ENCODE data around the gene CDKN2B-AS1.

Gene CDKN2B-AS1

DNA sequence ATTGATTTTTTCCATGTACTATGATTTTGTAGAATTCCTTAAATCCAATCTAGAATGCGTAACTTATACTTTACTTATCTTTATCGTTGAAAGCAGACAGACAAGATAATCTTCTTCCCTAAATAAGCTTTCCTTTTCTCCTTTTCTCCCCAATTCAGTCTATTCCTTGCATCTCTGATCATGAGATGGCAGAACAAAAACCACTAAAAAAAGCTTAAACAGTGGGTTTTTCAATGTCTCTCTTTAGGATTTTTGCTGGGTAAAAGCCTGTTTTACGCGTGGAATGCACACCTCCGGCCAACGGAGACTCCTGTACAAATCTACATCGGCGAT is 13.8 kb downstream of the CDKN2B-AS1 start:
- no peak for DNase-seq

DNA sequence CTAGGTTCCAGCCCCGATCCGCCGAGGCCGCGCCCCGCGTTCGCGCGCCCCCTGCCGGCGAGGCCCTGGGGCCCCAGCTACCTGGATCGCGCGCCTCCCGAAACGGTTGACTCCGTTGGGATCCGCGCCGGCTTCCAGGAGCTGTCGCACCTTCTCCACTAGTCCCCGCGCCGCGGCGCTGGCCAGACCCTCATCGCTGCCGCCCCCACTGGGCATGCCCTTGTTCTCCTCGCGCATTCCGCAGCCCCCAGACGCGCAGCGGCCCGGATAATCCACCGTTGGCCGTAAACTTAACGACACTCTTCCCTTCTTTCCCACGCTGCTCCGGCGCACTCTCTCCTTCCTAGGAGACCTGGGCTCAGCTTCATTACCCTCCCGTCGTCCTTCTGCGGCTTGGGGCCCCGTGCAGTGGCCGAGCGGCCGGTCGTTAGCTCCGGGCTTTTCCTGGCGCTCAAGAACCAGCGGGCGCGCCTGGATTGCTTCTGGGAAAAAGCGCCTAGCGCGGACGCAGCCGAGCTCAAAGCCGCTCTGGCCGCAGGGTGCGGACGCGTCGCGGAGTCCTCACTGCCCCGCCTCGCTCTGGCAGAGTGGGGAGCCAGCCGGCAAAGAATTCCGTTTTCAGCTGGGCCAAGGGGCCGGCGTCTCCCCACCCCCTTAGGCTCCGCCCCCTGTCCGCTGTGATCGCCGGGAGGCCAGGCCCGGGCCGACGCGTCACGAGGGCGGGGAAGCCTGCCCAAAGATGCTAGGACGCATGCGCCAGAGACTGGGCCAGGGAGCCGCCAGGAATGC is 14.3 kb downstream of the CDKN2B-AS1 start, which contains the start of gene CDKN2B:
TSS of gene CDKN2B (minus strand) at position 589 of the 789 bp plus-strand sequence. CDS start at position 237, 352 bp downstream.
- peak in 1 of 3 experiments; percentile 96 for DNase-seq

DNA sequence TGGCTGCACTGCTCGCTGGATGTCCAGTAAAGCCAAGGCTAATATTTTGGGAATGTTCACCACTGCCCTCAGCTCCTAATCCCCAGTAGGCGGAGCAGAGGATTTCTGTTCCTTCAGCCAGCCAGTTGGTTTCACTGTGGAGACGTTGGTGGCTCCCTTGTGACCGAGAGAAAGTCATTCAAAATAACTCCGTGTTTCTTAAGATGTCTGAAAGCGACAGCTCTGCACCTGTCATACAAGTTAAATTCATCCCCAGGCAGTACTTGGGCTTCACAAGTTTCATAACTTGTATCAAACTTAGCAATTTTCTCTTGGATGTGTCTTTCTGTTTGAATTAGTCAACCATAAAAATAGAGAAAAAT is 14.9 kb downstream of the CDKN2B-AS1 start:
- DNase-seq, result no peak

DNA sequence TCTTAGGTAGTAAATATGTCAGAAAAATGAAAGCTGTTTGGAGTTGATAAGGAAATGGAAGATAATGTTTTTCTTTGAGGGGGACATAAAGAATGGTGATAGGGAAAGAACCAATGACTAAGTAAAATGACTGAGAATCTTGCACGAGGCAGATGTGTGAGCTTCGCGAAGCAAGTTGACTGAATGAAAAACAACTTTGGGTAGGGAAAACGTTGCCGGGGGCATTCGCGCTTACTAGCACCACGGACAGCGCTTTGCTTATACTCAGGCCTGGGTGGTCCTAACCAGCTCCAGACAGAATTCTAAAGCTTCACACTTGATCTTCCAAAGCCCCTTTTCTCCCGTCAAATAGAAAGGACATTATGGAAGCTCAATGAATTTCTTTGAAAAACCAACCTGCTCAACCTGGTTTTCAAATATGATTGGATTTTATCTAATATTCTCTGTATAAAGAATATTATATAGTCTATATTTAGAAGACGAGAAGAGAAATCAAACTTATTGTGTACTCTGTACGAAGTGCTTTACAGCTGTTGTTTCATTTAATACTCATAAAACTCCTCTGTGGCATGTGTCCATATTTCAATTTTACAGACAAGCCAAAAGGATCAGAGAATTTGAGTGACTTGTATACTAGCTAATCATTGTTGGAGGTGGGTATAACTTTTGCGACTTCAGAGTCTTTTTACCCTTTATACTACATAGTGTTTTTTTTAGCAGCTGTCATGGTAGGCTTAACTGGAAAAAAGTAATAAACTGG is 16.5 kb downstream of the CDKN2B-AS1 start:
- no peak for DNase-seq

DNA sequence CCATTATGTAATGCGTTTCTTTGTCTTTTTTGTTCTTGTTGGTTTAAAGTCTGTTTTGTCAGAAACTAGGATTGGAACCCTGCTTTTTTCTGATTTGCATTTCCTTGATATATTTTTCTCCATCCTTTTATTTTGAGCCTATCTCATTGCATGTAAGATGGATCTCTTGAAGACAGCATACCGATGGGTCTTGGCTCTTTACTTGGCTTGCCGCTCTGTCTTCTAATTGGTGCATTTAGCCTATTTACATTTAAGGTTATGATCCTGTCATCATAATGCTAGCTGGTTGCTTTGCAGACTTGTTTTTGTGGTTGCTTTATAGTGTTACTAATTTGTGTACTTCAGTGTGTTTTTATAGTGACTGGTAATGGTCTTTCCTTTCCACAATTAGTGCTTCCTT is 27.8 kb downstream of the CDKN2B-AS1 start:
- no peak for DNase-seq

DNA sequence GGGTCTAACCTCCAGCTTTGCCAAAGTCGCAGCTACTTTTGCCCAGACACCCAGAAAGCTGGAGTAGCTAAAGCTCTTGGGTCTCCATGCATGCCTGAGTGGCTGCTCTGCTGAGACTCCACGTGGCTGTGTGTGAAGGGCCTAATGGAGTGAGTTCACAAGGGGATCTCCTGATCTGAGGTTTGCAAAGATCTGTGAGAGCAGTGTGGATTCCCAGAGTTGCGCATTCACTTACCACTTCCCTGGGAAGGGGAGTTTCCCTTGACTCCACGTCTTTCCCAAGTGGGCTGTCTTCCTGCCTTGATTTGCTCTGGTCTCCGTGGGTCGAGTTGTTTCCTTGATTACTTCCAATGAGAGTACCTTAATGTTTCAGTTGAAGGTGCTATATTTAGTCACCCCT is 32.1 kb downstream of the CDKN2B-AS1 start:
- no peak for DNase-seq

DNA sequence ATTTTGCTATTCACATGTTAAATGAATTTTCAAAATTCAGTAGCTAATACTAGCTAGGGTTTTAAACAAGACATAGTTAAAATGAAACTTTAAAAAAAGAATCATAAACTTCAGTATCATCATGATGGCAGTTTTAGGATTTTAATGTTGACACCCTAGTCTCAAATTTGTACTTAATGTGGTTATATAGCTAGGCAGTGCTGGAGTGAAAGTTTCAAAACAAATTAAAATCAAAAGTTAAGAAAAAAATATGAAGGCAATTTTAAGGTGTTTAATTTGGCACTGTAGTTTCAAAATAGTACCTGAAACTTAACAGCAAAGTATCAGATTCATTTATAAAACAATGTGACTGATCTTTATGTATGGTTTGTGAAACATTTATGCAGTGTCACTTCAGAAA is 33.8 kb downstream of the CDKN2B-AS1 start:
- no peak for DNase-seq

DNA sequence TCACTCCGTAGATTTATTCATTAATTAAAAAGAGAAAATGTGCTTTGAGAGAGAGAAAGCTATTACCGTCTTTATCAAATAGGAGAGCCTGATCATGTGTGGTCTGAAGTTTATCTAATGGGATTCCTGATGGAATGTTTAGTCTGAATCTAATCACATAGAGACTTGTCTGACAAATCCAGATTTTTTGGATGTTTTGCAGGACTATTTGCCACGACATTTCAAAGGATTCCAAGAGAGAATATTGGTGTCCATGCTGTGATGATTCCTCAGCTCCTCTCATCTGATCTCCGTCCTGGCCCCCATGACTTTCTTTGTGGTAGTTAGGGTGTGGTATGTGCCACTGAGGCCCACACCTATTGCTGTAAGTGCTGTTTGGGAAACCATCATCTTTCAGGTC is 34.6 kb downstream of the CDKN2B-AS1 start:
- DNase-seq, result no peak

DNA sequence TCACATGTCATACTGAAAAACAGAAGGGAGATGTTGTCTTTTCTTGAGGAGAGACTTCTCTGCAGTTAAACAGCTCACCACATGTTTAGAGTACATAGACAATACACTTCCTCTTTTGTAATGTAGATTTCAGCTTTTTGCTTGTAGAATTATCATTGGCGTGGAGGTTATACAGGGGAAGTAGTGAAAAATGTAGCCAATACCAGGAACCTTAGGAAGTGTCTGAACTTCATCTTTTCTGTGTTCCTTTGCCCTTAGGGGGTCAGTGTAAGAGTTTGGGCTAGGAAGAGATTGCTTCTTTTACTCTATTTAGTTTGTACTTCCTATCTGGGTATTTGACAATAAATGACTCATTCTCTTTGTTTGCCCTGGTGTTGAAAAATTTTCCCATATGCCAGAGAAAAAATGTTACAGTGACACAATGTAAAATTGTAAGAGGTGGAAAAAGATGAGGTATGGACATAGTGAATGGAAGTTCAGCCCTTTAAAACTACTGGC is 35.6 kb downstream of the CDKN2B-AS1 start:
- no peak for DNase-seq

DNA sequence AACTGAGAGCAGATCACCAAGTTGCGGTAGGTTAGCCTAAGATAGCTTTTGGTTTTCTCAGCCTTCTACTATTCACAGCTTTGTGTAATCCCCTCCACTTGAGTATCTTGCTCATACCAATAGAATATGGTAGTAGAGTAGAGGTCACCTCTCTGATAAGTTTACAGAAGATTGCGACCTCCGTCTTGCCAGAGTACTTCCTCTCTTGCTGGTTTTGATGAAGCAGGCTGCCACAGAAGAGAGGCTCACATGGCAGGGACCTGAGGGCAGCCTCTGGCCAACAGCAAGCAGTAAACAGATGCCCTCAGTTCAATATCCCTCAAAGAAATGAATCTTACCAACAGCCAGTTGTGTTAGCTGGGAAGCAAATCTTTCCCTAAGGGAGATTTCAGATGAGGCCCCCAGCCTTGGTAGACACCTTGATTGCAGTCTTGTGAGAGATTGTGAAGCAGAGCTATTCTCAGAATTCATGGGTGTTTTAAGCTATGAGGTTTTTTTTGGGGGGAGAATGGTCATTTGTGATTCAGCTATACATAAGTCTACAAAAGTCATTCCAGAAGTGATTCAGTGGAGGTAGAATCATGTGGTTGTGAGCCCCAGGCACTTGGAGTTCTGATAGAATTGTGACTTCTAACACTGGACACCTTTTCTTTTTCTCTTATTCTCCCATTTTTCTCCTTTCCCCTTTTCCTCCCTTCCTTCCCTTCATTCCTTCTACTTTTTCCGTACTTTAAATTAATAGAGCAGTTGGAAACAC is 37.2 kb downstream of the CDKN2B-AS1 start:
- DNase-seq, result peak in 1 of 3 experiments; percentile 2

DNA sequence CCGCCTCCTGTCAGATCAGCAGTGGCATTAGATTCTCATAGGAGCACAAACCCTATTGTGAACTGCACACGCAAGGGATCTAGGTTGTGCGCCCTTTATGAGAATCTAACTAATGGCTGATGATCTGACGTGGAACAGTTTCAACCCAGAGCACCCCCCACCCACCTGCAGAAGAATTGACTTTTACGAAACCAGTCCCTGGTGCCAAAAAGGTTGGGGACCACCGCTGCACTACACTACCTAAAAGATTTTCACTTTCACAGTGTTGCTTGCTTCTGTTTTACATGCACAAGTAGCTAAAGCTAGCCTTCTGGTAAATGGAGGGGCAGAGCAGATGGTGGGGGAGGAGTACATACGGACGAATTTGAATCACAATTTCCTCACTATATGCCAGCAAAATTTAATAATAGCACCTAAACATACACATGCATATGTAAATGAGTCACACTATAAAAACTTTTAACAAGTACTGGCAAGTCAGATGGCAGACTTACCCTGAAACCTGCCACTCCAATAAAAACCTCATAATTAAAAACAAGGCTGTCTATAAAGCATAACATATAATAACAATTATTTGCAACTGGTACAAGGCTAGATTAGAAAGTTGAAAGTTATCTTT is 38.5 kb downstream of the CDKN2B-AS1 start:
- DNase-seq, result no peak

DNA sequence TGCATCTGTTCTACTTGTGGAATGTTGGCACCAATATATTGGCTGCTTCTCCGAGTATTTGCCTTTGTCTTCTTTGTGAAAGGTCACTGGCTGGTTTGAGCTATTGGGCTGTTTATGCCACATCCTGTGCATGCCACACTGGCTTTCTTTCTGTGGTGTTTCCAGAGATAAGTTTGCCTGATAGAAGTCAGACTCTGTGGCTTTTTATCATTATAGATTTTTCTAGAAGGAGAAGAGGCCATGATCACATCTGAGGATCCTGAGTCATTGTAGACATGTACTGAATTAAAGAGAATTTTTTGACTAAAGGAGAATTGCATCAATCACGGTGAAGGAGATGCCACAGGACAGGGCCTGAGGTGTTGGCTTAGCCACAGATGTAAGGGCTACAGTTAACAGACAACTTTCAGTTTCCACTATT is 41.0 kb downstream of the CDKN2B-AS1 start:
- no peak for DNase-seq

DNA sequence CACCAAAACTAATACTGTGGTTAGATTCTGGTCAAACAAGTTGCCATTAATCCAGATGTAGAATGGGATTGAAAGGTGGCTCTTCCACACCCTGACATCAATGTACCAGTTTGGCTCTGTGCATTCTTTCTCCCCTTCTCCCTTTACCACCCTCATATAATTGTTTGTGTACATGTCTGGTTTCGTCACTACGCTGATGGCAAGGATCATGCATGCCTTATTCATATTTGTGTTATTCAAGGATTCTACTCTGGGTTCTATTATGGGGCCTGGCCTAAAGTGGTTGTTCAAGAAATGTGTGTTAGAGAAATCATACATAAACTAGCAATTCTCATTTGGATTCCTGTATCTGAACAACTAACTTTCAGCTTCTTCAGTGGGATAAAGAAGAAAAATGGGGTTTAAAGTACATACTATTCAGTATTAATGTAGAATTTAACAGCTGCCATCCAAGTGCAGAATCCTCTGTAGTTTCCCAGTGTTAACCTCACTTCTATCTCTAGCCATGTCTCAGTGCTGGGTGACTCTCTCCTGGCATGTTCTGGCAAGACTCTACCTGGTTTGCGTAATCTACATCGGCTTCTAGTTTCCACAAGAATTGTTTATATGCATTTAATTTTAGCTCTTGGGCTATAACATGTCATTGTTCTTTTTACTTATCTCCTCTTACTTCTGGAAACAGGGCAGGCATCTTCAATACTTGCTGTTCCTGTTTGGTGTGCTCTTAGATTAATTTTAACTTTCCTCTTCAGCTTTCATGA is 42.5 kb downstream of the CDKN2B-AS1 start:
- DNase-seq, result no peak

DNA sequence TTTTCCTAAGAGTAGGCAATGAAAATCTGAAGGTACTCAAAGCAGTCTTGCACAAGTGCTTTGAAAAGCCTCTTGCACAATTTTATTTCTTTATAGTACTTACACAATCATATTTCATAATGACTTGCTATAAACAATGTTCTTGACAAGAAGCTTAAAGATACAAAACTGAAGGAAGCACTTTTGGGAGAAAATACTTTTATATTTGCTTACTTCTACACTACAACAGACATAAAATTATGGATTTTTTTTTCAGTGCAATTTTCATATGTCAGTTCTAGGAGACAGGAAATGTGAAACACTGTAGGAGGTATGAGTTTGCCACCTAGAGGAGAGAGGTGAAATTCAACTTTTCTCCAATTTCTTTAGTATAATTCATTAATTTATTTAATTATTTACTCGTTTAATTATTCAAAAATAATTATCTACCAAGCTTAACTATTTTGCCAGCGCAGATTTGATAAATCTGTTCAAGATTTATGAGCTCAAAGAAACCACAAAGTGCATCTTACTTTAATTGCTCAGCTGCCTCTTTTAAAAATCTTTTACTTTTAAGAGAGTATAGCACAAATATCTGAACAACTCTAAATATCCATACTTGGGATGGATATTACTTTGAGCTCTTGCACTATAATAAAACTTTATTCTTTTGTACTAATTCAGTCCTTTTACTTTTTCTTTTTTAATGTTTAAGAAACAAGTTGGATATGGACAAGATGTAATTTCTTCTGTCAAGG is 43.5 kb downstream of the CDKN2B-AS1 start:
- DNase-seq, result peak in 1 of 3 experiments; percentile 19

DNA sequence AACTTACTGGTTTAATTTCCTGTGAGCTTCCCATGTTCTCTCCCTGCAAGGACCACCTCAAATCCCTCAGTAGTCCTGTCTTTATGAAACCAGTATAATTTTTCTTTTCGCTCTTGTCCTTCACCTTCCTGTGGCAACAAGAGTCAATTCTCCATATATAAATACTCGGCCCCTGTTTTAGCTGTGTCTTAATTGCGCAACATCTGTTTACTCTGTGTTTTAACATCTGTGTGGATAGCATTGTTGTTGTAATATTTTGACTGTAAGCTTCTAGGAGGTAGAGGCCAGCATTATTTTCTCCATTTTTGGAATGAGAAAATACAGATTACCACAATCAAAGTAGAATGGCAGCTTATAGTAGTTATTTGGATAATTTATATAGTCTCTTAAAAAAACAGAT is 44.7 kb downstream of the CDKN2B-AS1 start:
- no peak for DNase-seq

DNA sequence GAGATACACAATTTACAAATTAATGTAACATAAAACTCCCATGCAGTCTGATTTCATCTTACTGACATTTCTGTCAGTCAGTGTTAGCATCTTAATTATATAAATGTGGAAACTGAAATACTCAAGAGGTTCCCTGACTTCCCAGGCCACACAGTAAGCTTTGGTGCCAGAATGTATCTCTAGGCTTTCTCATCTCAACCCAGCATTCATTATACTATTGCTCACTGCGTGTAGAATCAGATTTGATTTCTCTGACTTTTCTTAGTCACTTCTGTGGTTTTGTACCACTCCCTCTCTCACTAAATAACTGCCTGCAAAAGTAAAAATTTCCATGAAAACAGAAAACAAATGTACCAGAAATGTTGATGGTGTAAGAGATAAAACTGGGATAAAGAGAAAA is 46.2 kb downstream of the CDKN2B-AS1 start:
- no peak for DNase-seq

DNA sequence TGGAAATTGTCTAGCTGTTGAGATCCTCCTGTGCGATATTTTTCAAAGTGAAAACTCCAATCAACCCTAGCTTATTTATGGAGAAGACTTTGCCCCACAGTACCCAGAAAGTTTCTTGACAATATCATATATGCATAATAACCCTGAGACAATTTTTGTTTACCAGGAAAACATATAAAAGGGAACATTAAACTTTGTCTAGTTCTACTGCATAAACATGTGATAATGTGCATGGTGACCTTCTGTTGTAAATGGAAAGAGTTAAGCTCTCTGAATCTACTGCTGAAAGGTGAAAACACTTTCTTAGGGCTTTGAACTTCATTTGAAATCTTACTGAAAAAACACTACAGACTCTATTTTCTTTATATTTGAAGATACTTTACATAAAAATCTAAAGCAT is 46.8 kb downstream of the CDKN2B-AS1 start:
- DNase-seq, result no peak

DNA sequence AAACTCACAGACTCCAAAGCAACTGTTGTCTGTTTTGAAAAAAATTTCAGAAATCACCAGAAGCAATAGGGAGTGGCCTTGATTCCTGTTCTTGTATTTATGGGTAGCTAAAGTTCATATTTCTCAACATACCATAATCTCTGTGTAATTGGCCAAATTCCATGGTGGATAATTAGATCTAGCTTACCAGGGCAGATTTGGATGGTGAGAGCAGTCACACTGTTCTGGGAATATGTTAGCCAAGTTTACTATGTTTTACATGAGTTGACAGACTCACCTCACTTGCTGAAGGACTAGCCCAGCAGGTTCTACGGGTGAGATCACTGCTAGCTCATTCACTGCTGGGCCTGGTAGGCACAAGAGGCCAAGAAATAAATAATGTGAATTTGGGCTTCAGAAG is 47.2 kb downstream of the CDKN2B-AS1 start:
- DNase-seq, result no peak

DNA sequence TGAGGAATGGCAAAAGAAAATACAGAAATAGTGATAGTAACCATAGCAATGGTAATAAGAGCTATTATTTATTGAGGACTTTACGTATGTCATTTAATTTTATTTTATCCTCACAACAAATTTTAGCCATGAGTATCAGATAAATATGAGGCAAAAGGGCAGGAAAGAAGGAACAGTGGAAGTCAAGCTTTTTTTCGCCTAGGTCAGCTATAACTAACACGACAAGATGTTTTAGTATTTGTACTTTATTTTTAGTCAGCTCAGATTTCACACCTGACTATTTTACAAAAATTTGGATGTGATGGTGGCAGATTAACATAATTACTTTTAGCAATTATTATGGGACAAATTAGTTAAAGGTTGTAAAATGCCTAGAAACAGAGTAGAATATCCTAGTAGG is 49.3 kb downstream of the CDKN2B-AS1 start:
- no peak for DNase-seq

DNA sequence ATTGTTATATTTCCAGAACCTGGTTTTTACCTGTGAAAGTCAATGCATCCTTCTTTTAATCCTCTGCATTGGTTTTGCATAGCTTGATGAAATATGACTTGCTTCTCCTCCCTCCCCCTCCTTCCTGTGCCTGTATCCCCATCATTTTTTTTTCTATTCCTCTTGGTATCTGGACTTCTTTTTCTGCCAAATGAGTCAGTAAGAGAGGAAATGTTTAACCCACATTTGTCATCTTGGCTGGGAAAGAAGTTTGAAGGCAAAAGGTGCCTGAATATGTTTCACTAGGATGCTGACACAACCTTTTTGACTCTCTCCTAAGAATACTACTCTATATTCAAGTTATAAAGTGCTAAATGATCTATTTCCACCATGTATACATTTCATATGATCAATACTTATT is 50.0 kb downstream of the CDKN2B-AS1 start:
- DNase-seq, result no peak

DNA sequence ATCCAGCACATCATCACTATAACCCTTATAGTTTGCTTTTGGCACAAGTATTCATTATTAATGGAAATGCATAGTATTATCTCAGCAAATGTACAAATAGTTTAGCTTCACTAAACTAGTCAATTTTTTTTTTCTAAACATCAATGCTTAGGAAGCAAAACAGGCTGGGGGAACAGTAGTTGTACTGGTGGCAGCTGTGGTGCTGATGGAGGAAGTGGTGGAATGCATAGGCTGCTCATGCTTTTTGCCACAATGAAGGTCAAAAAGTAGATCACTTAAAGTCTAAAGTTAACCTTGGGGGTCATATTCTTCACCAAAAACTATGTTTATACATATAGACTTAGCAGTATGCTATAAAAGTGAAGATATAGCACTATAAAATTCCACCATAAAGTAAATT is 50.8 kb downstream of the CDKN2B-AS1 start:
- no peak for DNase-seq
